Right ventricle myocardium inferior (tissue), 1 donor: ENCODE measurements around the gene MUL1. TPM values are rescaled to one million over a fixed set of nuclear protein-coding genes. Genes with fewer than 3 reads are reported as not detected.

Experiments used
- ATAC-seq: fragments of 200-7000 bp; cut with Tn5 transposase; one replicate; pipeline ENCODE4 v1.9.1; 2020; ENCODE audit warnings: mild to moderate bottlenecking, moderate library complexity
- DNase-seq: peaks from one replicate; pipeline ENCODE4 v3.0.0; 2021; ENCODE audit errors: missing footprints
- intact Hi-C: fragments of 100-400 bp; cut with DNase I; formaldehyde crosslinking; loops from one replicate; pipeline ENCODE4 v1.11.0; 2022
- total RNA-seq: library from RNA; stranded (reverse); fragmentation: NEBNext Ultra II Directional; extraction: Animal tissue kit (Norgen Biotek cat#: 25700); gene quantifications from one replicate; pipeline ENCODE4 v1.2.1, GENCODE V29; 2021
- donor health status: DM: no; HTN: yes; CAD: no; lungs with severe emphysema.

MUL1 gene
- total RNA-seq, 1 donor from 2014 or later: 44.6 TPM

DNA sequence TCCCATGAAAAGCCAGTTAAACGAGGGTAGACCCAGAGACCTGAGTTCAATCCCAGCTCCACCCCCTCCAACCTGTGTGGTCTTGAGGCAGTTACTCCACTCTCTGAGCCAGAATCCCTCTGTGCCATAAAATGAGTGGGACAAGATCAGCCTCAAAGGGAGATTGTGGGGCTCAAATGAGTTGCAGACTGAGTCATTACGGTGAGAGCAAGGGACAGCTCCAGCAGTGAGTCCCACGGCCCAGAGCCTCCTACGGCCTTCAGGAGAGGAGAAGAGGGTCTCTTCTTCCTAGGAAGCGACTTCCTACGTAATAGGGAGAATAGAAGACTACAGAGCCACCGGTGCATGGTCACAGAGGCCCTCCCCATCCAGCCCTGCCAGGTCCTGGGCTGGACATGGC is 15.2 kb downstream of the MUL1 start:
- ATAC-seq: no peak
- intact Hi-C loops: loop anchor here (1.0 to 2.0 kb wide), 2 partner anchors 130 to 279 kb away; no protein-coding TSS in a partner anchor
- no peak for DNase-seq

DNA sequence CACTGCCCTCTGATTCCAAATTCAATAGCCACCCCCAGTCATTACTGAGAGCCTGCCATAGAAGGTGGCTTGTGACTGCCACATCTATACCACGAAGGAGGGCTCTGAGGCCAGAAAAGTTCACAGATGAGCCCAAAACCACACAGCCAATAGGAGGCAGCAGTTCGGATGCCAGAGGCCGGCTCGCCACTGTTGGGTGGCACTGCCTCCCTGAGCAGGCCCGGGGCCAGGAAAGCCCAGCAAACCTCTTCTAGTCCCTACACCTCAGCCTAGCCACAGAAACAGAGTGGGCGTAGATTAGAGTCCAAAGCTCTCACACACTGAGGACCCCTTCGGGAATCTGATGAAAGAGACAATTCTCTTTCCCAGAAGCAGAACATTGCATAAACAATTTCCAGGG is 16.1 kb downstream of the MUL1 start:
- no peak for DNase-seq
- no peak for ATAC-seq
- intact Hi-C loops: loop anchor here (2.0 kb wide), 1 partner anchor 129 kb away; no protein-coding TSS in a partner anchor

DNA sequence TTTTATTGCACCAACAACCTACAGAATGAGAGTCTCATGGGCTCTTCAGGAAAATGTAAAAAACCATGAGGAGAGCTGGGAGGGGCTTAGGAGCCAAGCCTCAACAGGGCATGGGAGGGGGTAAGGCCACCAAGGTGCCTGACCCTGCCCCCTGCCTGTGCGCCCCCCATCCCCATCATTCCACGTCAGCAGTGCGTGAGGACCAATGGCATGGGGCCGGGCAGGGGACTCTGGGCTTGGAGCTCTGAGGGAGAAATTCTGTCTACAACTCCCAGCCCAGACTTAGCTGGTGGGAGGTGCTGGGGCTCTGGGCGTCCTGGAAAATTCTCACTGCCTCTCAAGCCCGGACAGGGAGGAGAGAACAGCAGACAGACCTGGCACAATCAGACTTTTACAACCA is 16.8 kb downstream of the MUL1 start:
- no peak for ATAC-seq
- no peak for DNase-seq
- intact Hi-C loops: no loop called here

GRCh38 chr1:20487236-20487590 is 20.7 kb downstream of the MUL1 start:
- intact Hi-C loops: no loop called here
- DNase-seq (no peak), ATAC-seq (no peak)

- intact Hi-C loops: no loop called here
- ATAC-seq (peak; percentile 83), DNase-seq (peak; percentile 85)
Measured at GRCh38 chr1:20486457-20487235, 21.3 kb downstream of the MUL1 start.

- ATAC-seq: peak; percentile 90
- intact Hi-C loops: no loop called here
- DNase-seq: peak; percentile 85
Measured at GRCh38 chr1:20485527-20486456, 22.2 kb downstream of the MUL1 start, which contains the start of gene CAMK2N1. Gene CAMK2N1 (minus strand): TSS chr1:20486210. CDS start chr1:20485379, 831 bp downstream.

GRCh38 chr1:20484519-20485462 is 23.2 kb downstream of the MUL1 start:
- ATAC-seq (no peak), DNase-seq (peak; percentile 53)
- intact Hi-C loops: no loop called here

DNA sequence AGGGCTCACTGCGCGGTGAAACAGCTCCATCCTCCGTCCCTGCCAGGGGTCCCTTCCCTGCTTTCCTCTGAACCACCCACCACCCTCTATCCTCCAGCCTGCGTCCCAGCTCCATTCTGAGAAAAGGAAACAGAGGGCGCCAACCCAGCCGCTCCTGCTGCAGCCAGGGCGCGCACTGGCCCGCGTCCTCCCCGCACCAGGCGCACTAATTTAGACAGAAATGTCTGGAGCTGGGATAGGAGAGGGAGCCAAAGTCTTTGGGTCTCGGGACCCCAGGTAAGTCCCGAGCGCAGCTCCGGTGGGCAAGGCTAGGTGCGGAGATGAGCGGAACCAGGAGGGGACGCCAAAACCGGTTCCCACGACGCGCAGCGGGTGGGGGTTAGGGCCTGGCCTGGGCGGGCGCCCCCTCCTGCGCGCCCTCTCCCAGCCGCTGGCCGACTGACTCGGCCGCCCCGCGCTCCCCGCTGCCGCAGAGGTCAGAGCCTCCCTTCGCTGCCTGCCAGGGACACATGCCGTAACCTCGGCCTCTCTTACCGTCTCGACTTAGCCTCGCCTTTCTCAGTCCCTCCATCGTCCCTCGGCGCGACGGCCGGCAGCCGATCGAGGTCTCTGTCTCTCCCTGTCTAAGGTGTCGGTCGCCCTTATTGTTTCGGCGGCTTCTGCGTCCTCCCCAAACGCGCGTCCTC is 24.0 kb downstream of the MUL1 start:
- ATAC-seq (no peak), DNase-seq (peak; percentile 62)

DNA sequence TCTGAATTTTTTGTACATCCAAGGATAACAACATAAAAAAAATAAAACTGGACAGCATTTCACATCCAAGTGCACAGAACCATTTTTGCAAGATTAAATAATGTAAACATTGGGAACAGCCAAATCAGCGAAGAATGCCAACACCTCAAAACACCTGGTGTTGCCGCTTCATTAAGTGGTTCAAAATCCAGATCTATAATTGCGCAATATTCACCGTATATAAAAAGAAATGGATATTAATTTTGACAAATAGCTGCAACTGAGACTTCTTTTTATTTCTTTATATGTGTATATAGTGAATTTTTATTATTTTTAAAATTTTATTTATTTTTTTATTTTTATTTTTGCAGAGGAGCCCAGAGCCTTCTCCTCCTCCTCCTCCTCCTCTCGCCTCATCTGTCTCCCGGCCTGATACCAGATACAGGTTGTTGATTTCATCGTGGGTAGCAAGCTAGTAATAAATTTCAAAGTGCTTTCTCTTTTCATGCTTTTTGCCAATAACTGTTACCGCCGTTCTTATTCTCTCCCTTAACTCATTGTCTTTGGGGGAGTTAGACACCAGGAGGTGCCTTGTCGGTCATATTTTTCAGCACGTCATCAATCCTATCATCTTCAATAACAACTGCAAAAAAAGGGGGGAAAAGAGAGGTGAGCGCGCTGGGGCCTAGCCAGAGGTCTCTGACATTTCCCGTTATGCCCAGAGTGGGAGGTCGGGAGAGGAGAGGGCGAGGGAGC is 24.7 kb downstream of the MUL1 start:
- DNase-seq: no peak
- no peak for ATAC-seq
- intact Hi-C loops: no loop called here

More for the DNA sequence above, 24.0 kb downstream of the MUL1 start:
- intact Hi-C loops: no loop called here

DNA sequence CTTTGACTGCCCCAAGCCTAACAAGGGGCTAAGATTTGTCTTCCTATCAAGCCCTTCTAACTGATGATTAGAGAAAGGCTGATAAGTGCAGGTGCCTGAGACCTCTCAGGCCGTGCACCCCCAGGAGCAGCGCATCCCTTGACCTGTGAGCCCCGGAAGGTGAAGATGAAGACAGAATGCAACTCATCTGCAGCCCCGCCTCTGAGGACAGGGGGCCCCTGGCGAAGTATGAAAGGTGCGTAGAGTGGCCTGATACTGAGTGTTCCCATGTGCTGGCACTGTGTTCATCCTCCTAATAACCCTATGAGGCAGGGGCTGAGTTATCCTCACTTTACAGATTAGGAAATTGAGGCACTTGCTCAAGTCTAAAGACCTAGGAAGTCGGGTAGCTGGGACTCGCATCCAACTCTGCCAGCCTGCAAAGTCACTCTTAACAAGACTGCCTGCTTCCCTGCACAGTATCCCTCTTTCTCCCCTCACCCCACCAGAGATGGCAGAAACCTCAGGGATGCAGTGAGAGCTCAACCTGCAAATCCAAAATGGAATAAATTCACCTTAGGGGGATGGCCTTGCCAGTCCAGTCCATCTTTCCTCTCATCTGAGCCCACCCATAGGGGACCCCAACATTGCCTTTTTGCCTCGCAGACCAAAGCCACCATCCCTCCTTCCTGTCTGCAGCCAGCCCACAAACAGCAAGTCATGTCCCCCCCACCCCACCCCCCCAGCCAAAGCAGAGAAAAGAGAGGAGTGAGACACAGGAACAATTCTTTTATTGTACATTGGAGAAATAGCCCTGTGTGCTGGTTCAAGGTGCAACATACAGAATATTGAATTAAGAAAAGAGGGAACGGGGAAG is 26.1 kb downstream of the MUL1 start:
- intact Hi-C loops: no loop called here
- ATAC-seq (no peak), DNase-seq (no peak)

DNA sequence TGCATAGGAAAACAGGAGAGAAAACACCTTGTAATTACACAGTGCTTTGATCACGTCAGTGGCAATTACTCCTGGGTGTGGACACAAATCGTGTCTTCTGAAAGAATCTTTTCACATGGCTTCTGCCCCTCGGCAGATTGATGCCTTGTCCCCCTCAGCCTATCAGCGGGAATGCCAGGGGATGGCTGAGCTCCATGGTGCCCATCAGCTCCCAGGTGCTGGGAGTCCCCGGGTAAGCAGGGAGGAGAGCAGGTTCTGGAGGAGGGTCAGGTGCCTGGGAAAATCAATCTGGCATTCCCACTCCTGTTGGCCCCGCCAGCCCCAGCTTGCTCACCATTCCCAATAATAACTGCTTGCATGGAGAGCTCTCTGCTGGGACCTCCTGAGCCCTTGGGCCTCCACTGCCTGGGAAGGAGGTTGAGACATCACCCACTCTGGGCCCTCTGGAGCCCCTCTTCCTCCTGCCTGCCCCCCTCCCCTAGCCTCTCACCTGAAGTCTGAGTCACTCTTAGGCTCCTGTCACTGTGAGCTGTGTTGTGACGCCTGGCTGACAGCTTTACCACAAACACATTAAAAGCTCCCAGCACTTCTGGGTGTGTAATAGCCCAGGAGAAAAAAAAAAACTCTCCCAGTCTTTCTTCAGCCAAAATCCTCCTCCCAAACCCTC is 26.9 kb downstream of the MUL1 start:
- intact Hi-C loops: no loop called here
- ATAC-seq: no peak
- no peak for DNase-seq

- ATAC-seq (no peak), DNase-seq (no peak)
- intact Hi-C loops: no loop called here
Measured at GRCh38 chr1:20480243-20480944, 27.6 kb downstream of the MUL1 start.

GRCh38 chr1:20479840-20480239 is 28.1 kb downstream of the MUL1 start:
- DNase-seq: no peak
- ATAC-seq: no peak
- intact Hi-C loops: no loop called here

DNA sequence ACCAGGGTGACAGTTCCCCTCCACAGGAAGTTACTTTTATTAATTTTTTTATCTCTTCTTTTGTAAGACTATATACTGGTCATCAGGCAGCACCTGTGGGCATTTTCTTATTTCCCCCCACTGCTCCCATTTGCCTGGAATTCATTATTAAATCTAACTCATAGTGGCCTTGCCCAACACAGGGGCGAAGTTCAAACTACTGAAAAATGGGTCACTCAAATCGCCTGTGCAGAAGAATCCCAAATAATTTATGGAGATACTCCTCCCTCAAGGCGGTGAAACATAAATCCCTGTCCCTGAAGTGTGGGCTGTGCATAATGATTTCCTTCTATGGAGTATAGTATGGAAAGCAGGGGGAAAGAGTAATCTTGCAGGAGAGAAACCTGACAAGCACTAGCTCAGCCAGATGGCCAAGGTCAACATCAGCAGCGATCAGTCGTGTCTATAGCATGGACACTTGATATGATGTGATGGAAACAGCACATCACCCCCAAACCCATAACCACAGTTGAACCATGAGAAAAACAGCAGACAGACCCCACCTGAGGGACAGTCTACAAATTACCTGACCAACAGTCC is 29.8 kb downstream of the MUL1 start:
- intact Hi-C loops: no loop called here
- ATAC-seq: no peak
- no peak for DNase-seq

DNA sequence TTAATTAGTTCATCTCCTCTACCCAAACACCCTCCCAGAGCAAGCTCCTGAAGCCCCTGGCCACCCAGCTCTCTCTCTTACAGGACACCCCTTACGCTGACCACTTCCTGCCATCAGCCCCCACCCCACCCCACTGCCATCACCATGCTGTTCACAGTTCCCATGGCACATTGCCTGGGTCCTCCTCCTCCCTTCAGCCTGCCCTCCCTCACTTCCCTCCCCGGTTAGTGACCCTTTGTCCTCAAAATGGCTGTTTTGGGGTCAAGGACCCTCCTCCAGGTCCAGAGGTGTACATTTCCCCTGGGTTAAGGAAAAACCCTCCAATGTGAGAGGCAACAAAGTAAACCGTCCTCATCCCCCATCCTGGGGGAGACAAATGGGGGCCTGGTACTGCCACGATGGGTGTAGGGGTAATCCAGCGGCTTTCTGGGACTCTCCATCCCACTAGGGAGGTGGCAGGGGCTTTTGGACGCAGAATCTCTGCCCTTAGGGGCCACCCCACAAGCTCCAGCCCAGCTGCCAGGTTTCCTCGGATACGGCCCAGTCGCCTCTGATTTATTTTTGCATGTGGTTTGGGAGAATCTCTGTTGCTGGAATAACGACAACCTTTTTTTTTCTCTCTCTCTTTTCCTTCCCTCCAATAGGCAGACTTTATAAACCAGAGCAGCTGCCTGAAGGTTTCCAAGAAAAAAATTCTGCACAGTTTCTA is 30.4 kb downstream of the MUL1 start:
- ATAC-seq: no peak
- intact Hi-C loops: no loop called here
- DNase-seq: no peak
